Measurements from ENCODE around the gene ARHGAP15.

DNA sequence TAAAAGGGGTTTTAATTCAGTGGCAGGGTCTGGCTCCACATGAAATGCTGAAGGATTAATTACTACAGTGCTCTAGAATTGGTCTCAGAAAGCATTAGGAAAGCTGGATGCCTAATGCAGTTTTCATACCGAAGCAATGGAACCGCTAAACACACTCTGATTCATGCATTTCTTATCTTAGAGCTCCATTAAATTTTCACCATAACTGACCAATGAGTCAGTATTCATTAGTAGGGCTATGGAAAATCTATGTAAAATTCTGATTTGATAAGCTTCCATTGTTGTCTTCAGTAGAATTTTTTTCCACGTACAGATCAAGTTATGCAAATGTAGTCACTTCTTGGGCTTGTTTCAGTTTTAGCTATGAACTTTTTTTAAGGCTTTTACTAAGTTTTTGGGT lies 359.9 kb downstream of the ARHGAP15 start:
- TF ChIP-seq, protein P1, sequence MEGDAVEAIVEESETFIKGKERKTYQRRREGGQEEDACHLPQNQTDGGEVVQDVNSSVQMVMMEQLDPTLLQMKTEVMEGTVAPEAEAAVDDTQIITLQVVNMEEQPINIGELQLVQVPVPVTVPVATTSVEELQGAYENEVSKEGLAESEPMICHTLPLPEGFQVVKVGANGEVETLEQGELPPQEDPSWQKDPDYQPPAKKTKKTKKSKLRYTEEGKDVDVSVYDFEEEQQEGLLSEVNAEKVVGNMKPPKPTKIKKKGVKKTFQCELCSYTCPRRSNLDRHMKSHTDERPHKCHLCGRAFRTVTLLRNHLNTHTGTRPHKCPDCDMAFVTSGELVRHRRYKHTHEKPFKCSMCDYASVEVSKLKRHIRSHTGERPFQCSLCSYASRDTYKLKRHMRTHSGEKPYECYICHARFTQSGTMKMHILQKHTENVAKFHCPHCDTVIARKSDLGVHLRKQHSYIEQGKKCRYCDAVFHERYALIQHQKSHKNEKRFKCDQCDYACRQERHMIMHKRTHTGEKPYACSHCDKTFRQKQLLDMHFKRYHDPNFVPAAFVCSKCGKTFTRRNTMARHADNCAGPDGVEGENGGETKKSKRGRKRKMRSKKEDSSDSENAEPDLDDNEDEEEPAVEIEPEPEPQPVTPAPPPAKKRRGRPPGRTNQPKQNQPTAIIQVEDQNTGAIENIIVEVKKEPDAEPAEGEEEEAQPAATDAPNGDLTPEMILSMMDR (conservative IDR thresholded peaks at IDR 0.05; ENCODE audit: low read length), result no peak
- no peak for TF ChIP-seq EZH2phosphoT487 (IDR thresholded peaks at IDR 0.05; ENCODE audit: borderline replicate concordance, low read depth, low read length)

Measured in OCI-LY7 (cell line).